HCT116 (cell line): ENCODE measurements around the gene SRPRA. TPM values are rescaled to one million over a fixed set of nuclear protein-coding genes. Genes with fewer than 3 reads are reported as not detected.

ENCODE experiments used
- ATAC-seq: fragments of 200-7000 bp; cut with Tn5 transposase; 2 replicates; pipeline ENCODE4 v1.9.1; 2020; ENCODE audit warnings: mild to moderate bottlenecking, moderate library complexity
- BruUV-seq: library from RNA; stranded (reverse); fragments of 400-500 nt; replicated peaks from 2 replicates; lab custom pipeline; 2021; lab: Mats Ljungman, UMichigan
- CTCF ChIA-PET: fragments of 300-600 bp; sonication (Branson Sonifier 250); formaldehyde crosslinking; loops from one replicate; lab custom pipeline; 2021; ENCODE audit warnings: antibody characterized with exemption; lab: Charles Lee
- POLR2A ChIA-PET: fragments of 300-600, 350-600 bp; sonication (Branson Sonifier 250); formaldehyde crosslinking; loops from one replicate; lab custom pipeline; 2021; ENCODE audit warnings: antibody characterized with exemption; lab: Charles Lee
- RAD21 ChIA-PET, 2 experiments: fragments of 300-600 bp; sonication (Branson Sonifier 250); formaldehyde crosslinking; loops; one replicate each; lab custom pipeline; 2023; ENCODE audit warnings: low total read pairs in 2 of 2; ENCODE audit not compliant: uncharacterized antibody in 2 of 2, unreplicated experiment in 2 of 2, low non-redundant PET in 1 of 2; lab: Charles Lee
- DNase-seq: peaks from one replicate; pipeline ENCODE4 v3.0.0-alpha.2; 2010; ENCODE audit warnings: low read depth, low spot score
- H2AFZ ChIP-seq: fragments of 200-600 bp; shearing (Covaris generic), sonication (generic); 2 replicates; pipeline ENCODE4 v1.6.1; 2017; ENCODE audit warnings: low read depth, mixed run types, mixed read lengths, antibody characterized with exemption, low read length; ENCODE audit not compliant: poor library complexity, severe bottlenecking
- H3K27ac ChIP-seq: 2 replicates; pipeline ENCODE4 v1.5.1; 2012; ENCODE audit warnings: low read depth, low read length
- H3K27me3 ChIP-seq: fragments of 200-600 bp; sonication (generic); 2 replicates; pipeline ENCODE4 v1.6.1; 2016; ENCODE audit warnings: mixed run types, low read length, mixed read lengths; ENCODE audit not compliant: insufficient read depth
- H3K36me3 ChIP-seq, 2 experiments: fragments of 200-500 bp in 1 of 2; fragments of 200-600 bp in 1 of 2; sonication (Bioruptor generic) in 1 of 2; sonication (generic) in 1 of 2; 2 replicates each; pipeline versions ENCODE4 v1.5.1 to v1.6.1; 2014 to 2016; ENCODE audit warnings: low read length in 2 of 2, inconsistent platforms in 1 of 2, mixed read lengths in 1 of 2, mixed run types in 1 of 2; ENCODE audit not compliant: insufficient read depth in 2 of 2, control insufficient read depth in 1 of 2
- H3K4me1 ChIP-seq, 2 experiments: fragments of 200-600 bp in 1 of 2; sonication (generic) in 1 of 2; 2 replicates each; pipeline versions ENCODE4 v1.5.1 to v1.6.1; 2012 to 2017; ENCODE audit warnings: low read length in 2 of 2, inconsistent platforms in 1 of 2, mild to moderate bottlenecking in 1 of 2, mixed read lengths in 1 of 2, mixed run types in 1 of 2, moderate library complexity in 1 of 2; ENCODE audit not compliant: insufficient read depth in 2 of 2, control insufficient read depth in 1 of 2
- H3K4me2 ChIP-seq: fragments of 200-600 bp; sonication (generic); 2 replicates; pipeline ENCODE4 v1.6.1; 2017; ENCODE audit warnings: mixed run types, low read length, mixed read lengths
- H3K4me3 ChIP-seq, 2 experiments: fragments of 200-600 bp in 1 of 2; sonication (generic) in 1 of 2; replicated peaks in 1 of 2; 2 replicates each; pipeline ENCODE4 v1.5.1; 2011 to 2016; ENCODE audit warnings: low read length in 2 of 2, control low read depth in 1 of 2, low read depth in 1 of 2, mild to moderate bottlenecking in 1 of 2, mixed read lengths in 1 of 2, mixed run types in 1 of 2
- H3K79me2 ChIP-seq: fragments of 200-600 bp; sonication (generic); 2 replicates; pipeline ENCODE4 v1.6.1; 2017; ENCODE audit warnings: mild to moderate bottlenecking, mixed run types, low read length, moderate library complexity, mixed read lengths; ENCODE audit not compliant: insufficient read depth
- H3K9ac ChIP-seq: fragments of 200-600 bp; sonication (generic); 2 replicates; pipeline ENCODE4 v1.6.1; 2016; ENCODE audit warnings: low read length, mixed read lengths
- H3K9me2 ChIP-seq: fragments of 200-600 bp; sonication (generic), shearing (Covaris generic); 2 replicates; pipeline ENCODE4 v1.6.1; 2017; ENCODE audit warnings: mixed run types, mild to moderate bottlenecking, moderate library complexity; ENCODE audit not compliant: insufficient read depth
- H3K9me3 ChIP-seq, 2 experiments: fragments of 200-500 bp in 1 of 2; fragments of 200-600 bp in 1 of 2; sonication (Bioruptor generic) in 1 of 2; sonication (generic) in 1 of 2; 2 replicates each; pipeline ENCODE4 v1.6.1; 2014 to 2017; ENCODE audit warnings: low read length in 2 of 2, mixed read lengths in 2 of 2, inconsistent platforms in 1 of 2, low read depth in 1 of 2, mild to moderate bottlenecking in 1 of 2, mixed run types in 1 of 2, moderate library complexity in 1 of 2; ENCODE audit not compliant: control insufficient read depth in 1 of 2, insufficient read depth in 1 of 2
- H4K20me1 ChIP-seq: fragments of 200-600 bp; sonication (generic), shearing (Covaris generic); 2 replicates; pipeline ENCODE4 v1.6.1; 2017; ENCODE audit warnings: mixed run types, mild to moderate bottlenecking, moderate library complexity; ENCODE audit not compliant: insufficient read depth
- CEBPB ChIP-seq: IDR thresholded peaks from 2 replicates; pipeline ENCODE4 v1.6.1; 2012; ENCODE audit warnings: low read depth
- EGR1 ChIP-seq: IDR thresholded peaks from 2 replicates; pipeline ENCODE4 v1.6.1; 2012; ENCODE audit warnings: low read depth
- JUND ChIP-seq: IDR thresholded peaks from 2 replicates; pipeline ENCODE4 v1.6.1; 2012
- POLR2A ChIP-seq: IDR thresholded peaks from 2 replicates; pipeline ENCODE4 v1.7.0; 2011; ENCODE audit warnings: borderline replicate concordance; ENCODE audit not compliant: insufficient read depth, insufficient read length; ENCODE audit errors: extremely low read depth
- YY1 ChIP-seq: IDR thresholded peaks from 2 replicates; pipeline ENCODE4 v1.6.1; 2011; ENCODE audit warnings: low read length, low read depth, moderate library complexity, mild to moderate bottlenecking; ENCODE audit not compliant: insufficient replicate concordance; ENCODE audit errors: extremely low read depth
- ZNF274 ChIP-seq: fragments of 200-500 bp; sonication (Bioruptor generic); IDR thresholded peaks from 2 replicates; pipeline ENCODE4 v1.6.1; 2014; ENCODE audit warnings: mild to moderate bottlenecking, low read depth, low read length, inconsistent platforms
- intact Hi-C: fragments of 100-400 bp; cut with micrococcal nuclease; formaldehyde crosslinking; loops from 2 replicates; pipeline ENCODE4 v1.10.0; 2022
- total RNA-seq: library from RNA; stranded (reverse); gene quantifications from one replicate; pipeline ENCODE4 v1.2.1, GENCODE V29; 2021; ENCODE audit not compliant: unreplicated experiment
- TF ChIP-seq, protein P1 (sequence below): IDR thresholded peaks from 2 replicates; pipeline ENCODE4 v1.6.1; 2012
- TF ChIP-seq, protein P2 (sequence below): IDR thresholded peaks from 2 replicates; pipeline ENCODE4 v1.6.1; 2011; ENCODE audit warnings: mild to moderate bottlenecking, low read length, moderate library complexity; ENCODE audit not compliant: insufficient replicate concordance; ENCODE audit errors: extremely low read depth
- TF ChIP-seq, protein P3 (sequence below): IDR thresholded peaks from 2 replicates; pipeline ENCODE4 v1.6.1; 2012

The SRPRA gene
- total RNA-seq, 1 experiment from 2014 or later: 74.5 TPM

DNA sequence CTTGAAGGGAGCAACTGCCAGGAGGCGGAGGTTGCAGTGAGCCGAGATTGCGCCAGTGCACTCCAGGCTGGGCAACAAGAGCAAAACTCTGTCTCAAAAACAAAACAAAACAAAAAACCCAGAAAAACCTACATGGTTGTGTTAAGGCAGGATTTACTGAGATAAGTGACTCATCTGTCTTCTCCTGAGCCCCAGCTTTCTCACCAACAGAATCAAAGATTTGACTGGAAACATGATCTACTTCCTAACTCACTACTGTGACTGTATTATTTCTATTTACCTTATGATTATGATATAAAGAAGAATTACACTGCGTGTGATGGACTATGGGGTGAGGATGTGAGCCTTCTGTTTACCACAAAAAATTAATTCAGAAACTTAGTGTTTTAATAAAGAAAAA is 35.3 kb downstream of the SRPRA start:
- intact Hi-C loops: no loop called here
- ChIA-PET RAD21 (no interaction called here), CTCF (no interaction called here), POLR2A (no interaction called here)
- Histone ChIP-seq H2AFZ (no peak overlapping the region), H3K27me3 (no peaks in the 10 kb centered on the region), H3K36me3 (no peaks in the 10 kb centered on the region), H3K9ac (no peak overlapping the region), H3K9me2 (no peaks in the 10 kb centered on the region), H3K79me2 (peaks cover 4% of the 10 kb centered on the region; the same call in 1 of the 2 replicates), H3K4me1 (no peaks in the 10 kb centered on the region), H4K20me1 (no peaks in the 10 kb centered on the region), H3K4me3 (no peak overlapping the region), H3K4me2 (no peak overlapping the region), H3K9me3 (no peaks in the 10 kb centered on the region), H3K27ac (no peak overlapping the region)
- DNase-seq (no peak), ATAC-seq (no peak)
- TF ChIP-seq, protein P1, sequence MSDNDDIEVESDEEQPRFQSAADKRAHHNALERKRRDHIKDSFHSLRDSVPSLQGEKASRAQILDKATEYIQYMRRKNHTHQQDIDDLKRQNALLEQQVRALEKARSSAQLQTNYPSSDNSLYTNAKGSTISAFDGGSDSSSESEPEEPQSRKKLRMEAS: no peak
- TF ChIP-seq YY1 (no peak), ZNF274 (no peak), EGR1 (no peak), CEBPB (no peak), JUND (no peak), POLR2A (no peak)
- TF ChIP-seq, protein P2, sequence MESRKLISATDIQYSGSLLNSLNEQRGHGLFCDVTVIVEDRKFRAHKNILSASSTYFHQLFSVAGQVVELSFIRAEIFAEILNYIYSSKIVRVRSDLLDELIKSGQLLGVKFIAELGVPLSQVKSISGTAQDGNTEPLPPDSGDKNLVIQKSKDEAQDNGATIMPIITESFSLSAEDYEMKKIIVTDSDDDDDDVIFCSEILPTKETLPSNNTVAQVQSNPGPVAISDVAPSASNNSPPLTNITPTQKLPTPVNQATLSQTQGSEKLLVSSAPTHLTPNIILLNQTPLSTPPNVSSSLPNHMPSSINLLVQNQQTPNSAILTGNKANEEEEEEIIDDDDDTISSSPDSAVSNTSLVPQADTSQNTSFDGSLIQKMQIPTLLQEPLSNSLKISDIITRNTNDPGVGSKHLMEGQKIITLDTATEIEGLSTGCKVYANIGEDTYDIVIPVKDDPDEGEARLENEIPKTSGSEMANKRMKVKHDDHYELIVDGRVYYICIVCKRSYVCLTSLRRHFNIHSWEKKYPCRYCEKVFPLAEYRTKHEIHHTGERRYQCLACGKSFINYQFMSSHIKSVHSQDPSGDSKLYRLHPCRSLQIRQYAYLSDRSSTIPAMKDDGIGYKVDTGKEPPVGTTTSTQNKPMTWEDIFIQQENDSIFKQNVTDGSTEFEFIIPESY: no peak
- TF ChIP-seq, protein P3, sequence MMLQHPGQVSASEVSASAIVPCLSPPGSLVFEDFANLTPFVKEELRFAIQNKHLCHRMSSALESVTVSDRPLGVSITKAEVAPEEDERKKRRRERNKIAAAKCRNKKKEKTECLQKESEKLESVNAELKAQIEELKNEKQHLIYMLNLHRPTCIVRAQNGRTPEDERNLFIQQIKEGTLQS: no peak
- BruUV-seq: no TSS peak
